NCI-H524 (cell line): Measurements from ENCODE around the gene PSMC4.
A peak's percentile ranks its signal among the peaks of the same experiment; 100 is the strongest.
"Not testable (repeated sequence)": the region's sequence is repeated elsewhere in the genome, so short reads cannot be mapped to it uniquely, and the experiment has no call there.

ENCODE experiments used
- DNase-seq, 2 experiments: peaks; one replicate each; lab custom pipeline; 2025; lab: John Stamatoyannopoulos, UW

Gene PSMC4

DNA sequence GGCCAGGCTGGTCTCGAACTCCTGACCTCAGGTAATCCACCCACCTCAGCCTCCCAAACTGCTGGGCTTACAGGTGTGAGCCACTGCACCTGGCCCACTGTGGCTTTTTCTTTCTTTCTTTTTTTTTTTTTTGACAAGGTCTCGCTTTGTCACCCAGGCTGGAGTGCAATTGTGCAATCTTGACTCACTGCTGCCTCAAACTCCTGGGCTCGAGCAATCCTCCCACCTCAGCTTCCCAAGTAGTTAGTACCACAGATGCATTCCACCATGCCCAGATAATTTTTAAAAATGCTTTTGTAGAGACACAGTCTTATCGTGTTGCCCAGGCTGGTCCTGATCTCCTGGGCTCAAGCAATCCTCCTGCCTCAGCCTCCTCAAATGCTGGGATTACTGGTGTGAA, 24.4 kb upstream of the PSMC4 start:
- DNase-seq, result no peak

DNA sequence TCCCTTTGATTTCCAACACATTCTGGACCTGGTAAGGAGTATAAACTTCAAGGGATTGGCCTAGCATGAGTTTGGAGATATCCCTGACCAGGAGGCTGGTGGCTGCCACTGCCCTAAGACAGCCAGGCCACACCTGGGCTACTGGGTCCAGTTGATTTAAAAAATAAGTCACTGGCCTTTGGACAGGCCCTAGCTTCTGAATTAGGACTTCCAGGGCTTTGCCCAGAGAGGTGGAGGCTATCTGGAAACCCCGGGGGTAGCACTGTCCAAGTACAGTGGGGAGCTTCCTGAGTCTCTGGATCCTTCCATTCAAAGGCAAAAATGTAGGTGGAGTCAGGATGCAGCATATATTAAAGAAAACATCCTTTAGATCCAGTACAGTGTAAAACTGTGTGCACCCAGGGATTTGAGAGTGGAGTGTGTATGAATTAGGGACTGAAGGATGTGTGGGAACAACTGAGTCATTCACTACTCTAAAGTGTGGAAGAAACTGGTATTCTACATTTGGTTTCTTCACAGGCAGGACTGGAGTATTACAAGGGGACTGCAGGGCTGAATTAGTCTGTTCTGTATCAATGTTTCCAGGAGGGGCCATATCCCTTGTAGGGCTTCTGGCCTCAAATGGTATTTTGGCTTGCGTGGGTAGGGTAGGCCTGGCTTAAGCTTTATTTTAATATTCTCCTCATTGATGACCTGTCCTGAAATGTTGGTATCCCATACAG, 21.8 kb upstream of the PSMC4 start:
- DNase-seq, result no peak

DNA sequence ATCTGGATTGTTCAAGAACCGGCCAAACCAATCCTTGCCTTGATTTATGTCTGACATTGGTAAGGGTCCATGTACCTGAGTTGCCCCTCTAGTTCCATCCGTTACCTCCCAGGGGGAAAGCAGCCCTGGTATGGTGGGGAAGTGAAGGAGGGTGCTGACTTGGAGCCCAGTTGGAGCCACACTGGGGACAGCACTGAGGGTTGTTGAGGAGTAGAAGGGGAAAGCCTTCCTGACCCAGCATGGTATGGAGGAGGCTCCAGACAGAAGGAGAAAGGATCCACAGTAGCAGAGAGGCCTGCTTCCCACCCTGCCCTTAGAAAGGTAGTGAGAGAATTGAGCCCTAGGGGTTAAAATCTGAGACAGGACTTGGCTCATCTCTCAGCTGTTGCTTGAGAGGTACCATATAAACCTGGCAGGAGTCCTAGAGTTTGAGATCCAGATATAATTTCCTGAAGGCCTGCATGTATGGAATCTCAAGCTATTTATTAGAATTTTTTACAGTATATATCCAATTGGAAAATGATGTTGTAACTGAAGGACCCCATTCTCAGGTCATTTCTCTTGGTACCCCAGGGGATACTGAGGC, 19.8 kb upstream of the PSMC4 start:
- no peak for DNase-seq

DNA sequence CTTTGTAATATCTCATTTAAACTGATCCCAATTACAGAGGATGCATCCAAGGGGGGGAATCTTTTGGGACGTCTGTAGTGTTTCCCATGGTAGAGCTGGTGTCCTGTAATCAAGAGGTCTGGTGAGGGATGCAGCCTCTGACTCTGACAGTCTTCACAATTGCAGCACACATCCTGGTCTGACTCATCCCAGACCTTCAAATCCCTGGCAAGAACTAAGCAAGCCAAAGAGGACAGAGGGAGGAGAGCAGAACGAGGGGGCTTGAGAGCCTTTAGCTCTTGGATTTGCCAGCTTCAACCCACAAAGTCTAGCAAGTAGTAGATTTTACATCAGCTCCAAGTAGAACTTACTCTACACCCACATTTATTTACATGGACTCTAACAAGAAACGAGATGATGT, 19.3 kb upstream of the PSMC4 start:
- DNase-seq, result no peak

DNA sequence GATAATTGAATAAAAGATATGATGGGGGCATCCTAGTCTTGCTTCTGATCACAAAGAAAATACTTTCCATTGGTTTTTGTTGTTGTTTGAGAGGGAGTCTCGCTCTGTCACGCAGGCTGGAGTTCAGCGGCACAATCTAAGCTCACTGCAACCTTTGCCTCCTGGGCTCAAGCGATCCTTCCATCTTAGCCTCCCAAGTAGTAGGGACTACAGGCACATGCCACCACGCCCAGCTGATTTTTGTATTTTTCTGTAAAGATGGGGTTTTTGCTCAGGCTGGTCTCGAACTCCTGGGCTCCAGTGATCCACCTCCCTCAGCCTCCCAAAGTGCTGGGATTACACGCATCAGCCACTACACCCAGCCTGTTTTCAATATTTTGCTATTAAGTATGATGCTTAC, 17.1 kb upstream of the PSMC4 start:
- DNase-seq, result no peak

DNA sequence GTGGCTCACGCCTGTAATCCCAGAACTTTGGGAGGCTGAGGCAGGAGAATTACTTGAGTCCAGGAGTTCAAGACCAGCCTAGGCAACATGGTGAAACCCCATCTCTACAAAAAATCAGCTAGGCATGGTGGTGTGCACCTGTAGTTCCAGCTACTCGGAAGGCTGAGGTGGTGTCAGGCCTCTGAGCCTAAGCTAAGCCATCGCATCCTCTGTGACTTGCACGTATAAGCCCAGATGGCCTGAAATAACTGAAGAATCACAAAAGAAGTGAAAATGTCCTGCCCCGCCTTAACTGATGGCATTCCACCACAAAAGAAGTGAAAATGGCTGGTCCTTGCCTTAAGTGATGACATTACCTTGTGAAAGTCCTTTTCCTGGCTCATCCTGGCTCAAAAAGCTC, 13.1 kb upstream of the PSMC4 start:
- not testable (repeated sequence) for DNase-seq

DNA sequence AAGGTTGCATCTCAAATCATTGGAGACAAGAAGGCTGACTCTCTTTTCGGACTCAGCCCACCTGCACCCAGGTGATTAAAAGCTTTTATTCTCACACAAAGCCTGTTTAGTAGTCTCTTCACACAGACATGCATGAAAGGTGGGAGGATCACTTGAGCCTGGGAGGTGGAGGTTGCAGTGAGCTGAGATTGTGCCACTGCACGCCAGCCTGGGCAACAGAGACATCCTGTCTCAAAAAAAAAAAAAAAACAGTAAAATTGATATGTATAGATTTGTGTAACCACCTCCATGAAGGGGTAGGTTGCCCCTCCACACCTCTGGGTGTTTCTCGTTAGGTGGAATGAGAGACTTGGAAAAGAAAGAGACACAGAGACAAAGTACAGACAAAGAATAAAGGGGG, 12.0 kb upstream of the PSMC4 start:
- DNase-seq, result not testable (repeated sequence)

DNA sequence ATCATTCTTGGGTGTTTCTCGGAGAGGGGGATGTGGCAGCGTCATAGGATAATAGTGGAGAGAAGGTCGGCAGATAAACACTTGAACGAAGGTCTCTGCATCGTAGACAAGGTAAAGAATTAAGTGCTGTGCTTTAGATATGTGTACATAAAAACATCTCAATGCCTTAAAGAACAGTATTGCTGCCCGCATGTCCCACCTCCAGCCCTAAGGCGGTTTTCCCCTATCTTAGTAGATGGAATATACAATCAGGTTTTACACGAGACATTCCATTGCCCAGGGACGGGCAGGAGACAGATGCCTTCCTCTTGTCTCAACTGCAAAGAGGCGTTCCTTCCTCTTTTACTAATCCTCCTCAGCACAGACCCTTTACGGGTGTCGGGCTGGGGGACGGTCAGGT, 11.6 kb upstream of the PSMC4 start:
- DNase-seq, result peak in 1 of 2 experiments; percentile 24

DNA sequence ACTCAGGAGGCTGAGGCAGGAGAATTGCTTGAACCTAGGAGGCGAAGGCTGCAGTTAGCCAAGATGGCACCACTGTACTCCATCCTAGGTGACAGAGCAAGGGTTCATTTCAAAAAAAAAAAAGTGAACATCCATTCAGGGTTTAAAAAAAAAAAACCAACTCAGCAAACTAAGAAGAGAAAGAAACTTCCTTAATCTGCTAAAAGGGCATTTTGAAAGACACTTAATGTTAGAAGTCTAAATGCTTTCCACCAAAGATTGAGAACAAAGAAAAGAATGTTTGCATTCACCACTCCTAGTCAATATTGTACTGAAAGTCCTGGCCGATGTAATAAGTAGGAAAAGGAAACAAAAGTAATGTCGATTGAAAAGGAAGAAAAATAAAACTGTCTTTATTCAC, 7.1 kb upstream of the PSMC4 start:
- no peak for DNase-seq

DNA sequence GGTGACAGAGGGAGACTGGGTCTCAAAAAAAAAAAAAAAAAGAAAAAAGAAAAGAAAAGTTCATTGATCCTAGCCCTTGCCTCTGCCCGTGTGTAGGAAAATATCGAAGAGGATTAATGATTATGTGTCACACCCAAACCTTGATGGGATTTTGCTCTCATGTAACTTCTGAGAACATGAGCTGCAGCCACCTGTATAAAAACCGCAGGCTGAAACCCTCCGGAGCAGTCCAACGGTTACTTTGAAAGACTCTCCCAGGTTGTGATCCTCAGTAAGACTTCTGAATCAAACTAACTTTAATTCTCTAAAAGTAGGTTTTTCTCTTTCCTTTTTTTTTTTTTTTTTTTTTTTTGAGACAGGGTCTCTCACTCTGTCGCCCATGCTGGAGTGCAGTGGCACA, 4.3 kb upstream of the PSMC4 start:
- no peak for DNase-seq

DNA sequence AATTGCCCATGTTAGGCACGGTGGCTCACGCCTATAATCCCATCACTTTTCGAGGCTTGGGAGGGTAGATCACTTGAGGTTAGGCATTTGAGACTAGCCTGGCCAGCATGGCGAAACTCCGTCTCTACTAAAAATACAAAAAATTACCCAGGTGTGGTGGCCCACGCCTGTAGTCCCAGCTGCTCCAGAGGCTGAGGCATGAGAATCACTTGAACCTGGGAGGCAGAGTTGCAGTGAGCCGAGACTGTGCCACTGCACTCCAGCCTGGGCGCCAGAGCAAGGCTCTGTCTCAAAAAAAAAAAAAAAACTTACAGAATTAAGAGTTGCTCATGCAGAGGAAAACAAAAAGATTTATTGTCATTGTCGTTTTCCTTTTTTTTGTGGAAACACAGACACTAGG, 3.4 kb upstream of the PSMC4 start:
- no peak for DNase-seq

DNA sequence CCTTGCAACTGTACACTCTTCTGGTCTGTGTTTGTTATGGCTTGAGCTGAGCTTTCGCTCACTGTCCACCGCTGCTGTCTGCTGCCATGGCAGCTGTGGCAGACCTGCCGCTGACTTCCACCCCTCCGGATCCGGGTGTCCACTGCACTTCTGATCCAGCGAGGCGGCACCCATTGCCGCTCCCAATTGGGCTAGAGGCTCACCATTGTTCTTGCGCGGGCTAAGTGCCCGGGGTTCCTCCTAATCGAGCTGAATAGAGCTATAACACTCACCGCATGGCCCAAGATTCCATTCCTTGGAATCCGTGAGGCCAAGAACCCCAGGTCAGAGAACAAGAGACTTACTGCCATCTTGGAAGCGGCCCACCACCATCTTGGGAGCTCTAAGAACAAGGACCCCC, 2.2 kb upstream of the PSMC4 start:
- DNase-seq, result no peak

DNA sequence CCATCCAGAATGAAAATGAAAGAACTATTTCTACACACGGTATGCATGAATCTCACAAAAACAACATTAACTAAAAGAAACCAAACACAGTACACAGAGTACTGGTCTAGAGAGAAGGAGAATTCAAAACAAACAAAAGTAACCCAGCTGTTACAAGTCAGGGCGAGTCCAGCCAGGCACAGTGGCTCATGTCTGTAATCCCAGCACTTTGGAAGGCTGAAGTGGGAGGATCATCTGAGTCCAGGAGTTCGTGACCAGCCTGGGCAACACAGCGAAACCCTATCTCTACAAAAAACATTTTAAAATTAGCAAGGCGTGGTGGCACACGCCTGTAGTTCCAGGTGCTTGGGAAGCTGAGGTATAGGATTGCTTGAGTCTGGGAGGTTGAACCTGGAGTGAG, 1.7 kb upstream of the PSMC4 start:
- DNase-seq, result no peak

DNA sequence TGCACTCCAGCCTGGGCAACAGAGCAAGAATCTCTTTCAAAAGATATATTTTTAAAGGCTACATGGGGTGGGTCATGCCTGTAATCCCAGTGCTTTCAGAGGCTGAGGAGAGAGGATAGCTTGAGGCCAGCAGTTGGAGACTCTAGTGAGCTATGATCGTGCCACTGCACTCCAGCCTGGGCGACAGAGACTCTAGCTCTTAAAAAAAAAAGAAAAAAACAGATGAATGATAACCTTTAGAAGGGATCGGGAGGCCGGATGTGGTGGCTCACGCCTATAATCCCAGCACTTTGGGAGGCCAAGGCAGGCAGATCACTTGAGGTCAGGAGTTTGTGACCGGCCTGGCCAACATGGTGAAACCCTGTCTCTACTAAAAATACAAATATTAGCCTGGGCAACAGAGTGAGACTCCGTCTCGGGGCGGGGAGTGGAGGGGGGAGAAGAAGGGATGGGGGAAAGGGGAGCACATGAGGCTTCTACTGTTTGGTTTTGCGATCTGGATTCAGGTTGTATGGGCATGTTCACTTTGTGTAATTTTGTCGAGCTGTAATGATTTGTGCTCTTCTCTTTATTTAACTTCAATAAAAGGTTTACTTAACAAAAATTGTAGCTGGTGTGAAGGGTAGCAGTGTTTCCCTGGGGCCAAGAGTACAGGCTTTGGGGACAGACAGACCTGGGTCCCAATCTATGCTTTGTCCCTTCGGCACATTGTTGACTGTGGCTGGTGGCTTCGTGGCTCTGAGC, 1.1 kb upstream of the PSMC4 start:
- DNase-seq, result no peak

DNA sequence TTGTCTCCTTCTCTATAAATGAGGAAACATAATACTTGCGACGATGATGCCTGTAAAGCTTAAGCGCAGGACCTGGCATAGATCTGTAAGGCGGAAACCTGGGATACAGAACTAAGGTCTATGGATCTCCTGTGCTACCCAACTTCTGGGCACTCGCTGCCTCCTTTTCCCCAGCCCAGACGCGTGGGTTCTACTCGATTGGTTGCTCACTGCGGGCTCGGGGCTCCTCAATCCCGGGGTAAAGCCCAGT, 615 bp upstream of the PSMC4 start:
- DNase-seq, result no peak

DNA sequence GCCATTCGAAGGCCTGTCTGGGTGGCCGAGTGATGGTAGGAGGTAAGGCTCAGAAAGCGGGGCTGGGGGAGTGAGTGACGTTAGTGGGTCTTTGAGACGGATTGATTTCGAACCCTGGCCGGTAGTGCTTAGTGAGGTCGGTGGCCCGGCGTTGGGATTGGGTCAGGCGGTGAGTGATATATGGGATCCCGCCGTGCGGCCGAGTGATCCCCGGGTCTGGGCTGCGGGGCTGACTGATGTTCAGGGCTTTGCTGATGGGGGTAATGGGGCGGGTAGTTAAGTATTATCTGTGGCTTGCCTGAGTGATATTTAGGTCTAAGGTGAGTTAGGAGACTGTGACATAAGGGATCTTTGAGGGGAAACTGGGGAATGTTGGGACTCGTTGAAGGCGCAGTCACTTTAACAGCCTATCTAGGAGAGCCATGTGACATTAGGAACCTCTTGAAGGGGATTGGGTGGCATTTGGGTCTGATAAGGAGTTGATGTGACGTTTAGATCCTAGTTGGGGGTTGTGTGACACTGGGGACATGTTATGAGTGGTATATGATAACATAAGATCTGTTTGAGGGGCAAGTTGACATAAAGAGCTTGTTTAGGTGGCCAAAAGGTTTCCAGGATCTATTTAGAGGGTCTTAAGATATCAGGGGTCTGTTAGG, 543 bp downstream of the PSMC4 start:
- DNase-seq, result no peak

DNA sequence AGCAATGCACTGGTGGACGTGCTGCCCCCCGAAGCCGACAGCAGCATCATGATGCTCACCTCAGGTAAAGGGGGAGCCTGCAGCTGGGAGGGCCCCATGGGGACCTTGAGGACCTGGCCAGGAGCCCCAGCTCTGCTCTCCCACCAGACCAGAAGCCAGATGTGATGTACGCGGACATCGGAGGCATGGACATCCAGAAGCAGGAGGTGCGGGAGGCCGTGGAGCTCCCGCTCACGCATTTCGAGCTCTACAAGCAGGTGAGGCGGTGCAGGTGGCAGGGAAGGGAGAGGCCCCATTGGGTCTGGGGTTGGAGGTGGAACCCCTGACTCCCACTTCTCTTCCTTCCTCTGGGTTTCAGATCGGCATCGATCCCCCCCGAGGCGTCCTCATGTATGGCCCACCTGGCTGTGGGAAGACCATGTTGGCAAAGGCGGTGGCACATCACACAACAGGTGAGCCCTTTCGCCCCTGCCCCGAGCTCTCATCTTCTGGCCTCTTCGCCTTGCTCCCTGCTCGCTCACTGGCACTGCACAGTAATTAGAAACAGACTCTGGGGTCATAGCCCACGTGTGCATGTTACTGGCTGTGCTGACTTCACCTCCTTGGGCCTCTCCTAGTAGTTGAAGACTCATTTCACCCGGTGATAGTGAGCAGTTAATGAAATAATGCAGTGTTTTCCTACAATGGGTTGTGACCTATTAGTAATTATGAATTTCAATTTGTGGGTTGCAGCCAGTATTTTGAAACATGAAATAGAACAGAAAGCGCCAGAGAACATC, 3.6 kb downstream of the PSMC4 start:
- DNase-seq, result no peak

DNA sequence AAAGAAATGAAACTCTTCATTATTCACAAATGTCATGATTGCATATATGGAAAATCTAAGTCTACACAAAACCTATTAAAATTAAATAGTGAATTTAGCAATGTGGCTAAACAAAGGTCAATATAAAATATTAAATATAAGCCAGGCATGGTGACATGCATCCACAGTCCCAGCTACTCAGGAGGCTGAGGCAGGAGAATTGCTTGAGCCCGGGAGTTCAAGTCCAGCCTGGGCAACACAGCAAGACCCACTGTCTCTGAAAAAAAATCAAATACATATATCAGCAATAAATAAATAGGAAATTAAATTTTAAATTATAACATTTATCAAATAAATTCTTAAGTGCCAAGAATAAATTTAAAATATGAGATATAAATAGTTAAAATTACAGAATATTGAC, 11.9 kb downstream of the PSMC4 start:
- no peak for DNase-seq

DNA sequence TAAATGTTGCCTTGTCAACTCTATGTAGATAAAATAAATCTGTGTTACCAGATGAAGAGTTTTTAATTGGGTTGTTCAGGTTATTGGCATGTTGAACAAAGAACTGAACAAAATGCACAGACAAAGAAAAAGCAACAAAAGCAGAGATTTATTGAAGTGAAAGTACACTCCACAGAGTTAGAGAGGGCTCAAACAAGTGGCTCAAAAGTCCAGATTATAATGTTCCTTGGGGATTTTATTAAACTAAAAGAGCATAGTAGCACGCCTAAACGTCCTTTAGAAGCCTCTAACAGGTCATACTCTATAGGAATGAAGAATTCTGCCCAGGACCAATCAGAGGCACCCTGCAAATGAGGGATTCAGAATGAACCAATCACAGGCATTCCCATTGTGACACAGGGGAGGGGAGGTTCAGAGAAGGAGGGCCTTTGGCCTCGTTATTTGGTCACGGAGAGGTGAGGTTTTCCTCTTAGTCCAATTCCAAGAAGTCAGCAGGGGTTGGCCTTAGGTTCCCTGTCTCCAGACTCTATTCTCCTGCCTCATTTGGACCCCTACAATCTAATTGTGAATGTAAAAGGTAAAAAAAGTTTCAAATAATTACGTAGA, 12.8 kb downstream of the PSMC4 start:
- DNase-seq, result no peak

DNA sequence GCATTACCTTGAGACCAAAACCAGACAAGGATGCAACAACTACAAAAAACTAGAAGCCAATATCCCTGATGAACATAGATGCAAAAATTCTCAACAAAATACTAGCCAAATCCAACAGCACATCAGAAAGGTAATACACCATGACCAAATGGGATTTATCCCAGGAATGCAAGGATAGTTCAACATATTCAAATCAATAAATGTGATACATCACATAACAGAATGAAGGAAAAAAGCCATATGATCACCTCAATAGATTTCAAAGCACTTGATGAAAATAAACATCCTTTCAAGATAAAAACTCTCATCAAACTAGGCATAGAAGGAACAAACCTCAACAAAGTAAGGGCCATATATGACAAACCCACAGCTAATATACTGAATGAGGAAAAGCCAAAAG, 15.7 kb downstream of the PSMC4 start:
- no peak for DNase-seq

DNA sequence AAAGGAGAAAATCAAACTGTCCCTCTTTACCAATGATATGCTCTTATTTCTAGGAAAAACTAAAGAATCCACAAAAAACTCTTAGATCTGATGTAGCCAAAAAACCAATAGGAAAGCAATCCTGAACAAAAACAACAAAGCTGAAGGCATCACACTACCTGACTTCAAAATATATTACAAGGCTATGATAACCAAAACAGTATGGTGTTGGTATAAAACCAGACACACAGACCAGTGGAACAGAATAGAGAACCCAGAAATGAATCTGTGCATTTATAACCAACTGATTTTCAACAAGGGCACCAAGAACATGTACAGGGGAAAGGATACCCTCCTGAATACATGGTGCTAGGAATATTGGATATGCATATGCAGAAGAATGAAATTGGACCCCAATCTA, 16.2 kb downstream of the PSMC4 start:
- DNase-seq, result no peak

DNA sequence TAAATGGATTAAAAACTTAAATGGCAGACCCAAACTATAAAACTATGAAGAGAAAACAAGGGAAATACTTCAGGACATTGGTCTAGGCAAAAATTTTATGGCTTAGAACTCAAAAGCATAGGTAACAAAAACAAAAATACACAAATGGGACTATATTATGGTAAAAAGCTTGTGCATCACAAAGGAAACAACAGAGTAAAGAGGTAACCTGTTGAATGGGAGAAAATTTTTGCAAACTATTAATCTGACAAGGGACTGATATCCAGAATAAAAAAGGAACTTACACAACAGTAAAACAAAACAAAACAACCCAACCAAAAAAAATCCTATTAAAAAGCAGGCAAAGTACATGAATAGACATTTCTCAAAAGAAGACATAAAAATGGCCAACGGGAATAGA, 16.6 kb downstream of the PSMC4 start:
- DNase-seq, result no peak
